Ectodermal cell (in vitro differentiated cells): ENCODE results near the gene HSF5.

Source experiments
- H3K27ac ChIP-seq: 2 replicates; pipeline ENCODE4 v1.7.0; 2013; ENCODE audit warnings: mild to moderate bottlenecking, low read depth, low read length; ENCODE audit not compliant: insufficient read depth, poor library complexity, severe bottlenecking
- H3K27me3 ChIP-seq: 2 replicates; pipeline ENCODE4 v1.7.0; 2013; ENCODE audit warnings: mild to moderate bottlenecking, low read length; ENCODE audit not compliant: insufficient read depth, control insufficient read depth, poor library complexity, severe bottlenecking
- H3K36me3 ChIP-seq: one replicate; pipeline ENCODE4 v1.7.0; 2013; ENCODE audit warnings: low read length; ENCODE audit not compliant: control insufficient read depth, insufficient read depth
- H3K4me1 ChIP-seq: one replicate; pipeline ENCODE4 v1.7.0; 2013; ENCODE audit warnings: low read length; ENCODE audit not compliant: control insufficient read depth, insufficient read depth
- H3K4me3 ChIP-seq: 2 replicates; pipeline ENCODE4 v1.7.0; 2013; ENCODE audit warnings: low read depth, low read length, control low read depth; ENCODE audit not compliant: insufficient read depth
- H3K9me3 ChIP-seq: 2 replicates; pipeline ENCODE4 v1.7.0; 2013; ENCODE audit warnings: mild to moderate bottlenecking, low read length, moderate library complexity; ENCODE audit not compliant: control insufficient read depth
- WGBS, 2 experiments: methylation state at CpG; one replicate each; pipeline ENCODE4 v1.1.7; 2013; ENCODE audit warnings: missing lambda C conversion rate in 2 of 2; 5-methylcytosine and 5-hydroxymethylcytosine counted together

The HSF5 gene

DNA sequence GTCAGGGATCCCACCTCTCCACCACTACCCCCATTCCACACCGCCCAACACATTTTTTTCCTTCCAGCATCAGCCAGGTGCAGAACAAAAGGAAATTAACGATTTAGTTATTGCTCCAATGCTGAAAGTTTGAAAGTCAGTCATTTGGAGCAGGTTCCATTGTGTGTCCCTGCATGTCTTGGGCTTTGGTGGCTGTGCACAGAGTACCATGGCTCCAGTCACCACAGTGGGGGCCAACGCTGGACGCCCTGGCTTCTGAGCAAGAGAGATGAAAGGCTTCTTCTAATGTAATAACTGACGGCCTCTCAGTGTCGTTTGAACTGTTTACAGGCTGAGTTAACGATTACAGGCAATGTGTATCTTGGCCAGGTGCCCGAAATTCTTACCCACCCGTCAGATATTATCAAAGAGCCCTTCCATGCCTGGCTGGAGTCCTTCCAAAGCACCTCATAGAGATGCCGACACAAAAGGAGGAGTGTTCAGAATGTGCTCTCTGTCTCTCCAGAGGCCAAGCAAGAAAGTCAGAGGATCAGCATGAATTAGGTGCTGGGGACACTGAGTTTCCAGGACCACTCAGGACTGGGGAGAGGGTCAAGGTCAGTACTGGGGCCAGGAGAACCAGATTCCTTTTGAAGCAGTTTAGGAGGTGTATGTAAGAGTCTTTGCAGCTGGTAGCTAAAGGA, 96.8 kb downstream of the HSF5 start:
- no peaks in the 10 kb centered on the region for H3K27me3 ChIP-seq
- H3K27ac ChIP-seq: no peak overlapping the region
- peaks cover 13% of the 10 kb centered on the region for H3K4me1 ChIP-seq
- H3K4me3 ChIP-seq: no peak overlapping the region
- 91 to 93% methylated on average over 10 of the region's 10 CpGs for WGBS, 2 experiments
- no peaks in the 10 kb centered on the region for H3K9me3 ChIP-seq
- H3K36me3 ChIP-seq: no peaks in the 10 kb centered on the region

DNA sequence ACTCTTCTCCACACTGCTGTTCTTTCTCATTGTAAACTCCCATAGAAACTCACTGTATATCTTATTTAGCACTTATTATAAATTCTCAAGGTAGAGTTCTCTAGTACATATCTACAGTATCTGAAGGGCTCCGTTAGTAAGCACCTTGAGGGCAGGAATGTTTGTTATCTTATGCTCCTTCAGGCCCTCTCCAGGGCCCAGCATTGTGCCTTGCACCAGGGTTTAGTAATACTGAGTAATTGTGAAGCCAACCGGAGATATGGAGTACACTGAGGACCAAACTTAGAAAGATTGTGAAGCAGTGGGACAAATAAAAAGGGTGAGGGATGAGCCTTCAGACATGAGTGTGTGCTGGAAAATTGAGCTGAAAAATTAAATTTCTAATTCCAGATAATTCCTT, 97.3 kb downstream of the HSF5 start:
- Histone ChIP-seq H3K9me3 (no peaks in the 10 kb centered on the region), H3K36me3 (no peaks in the 10 kb centered on the region), H3K27ac (no peak overlapping the region), H3K4me1 (peaks cover 13% of the 10 kb centered on the region), H3K4me3 (no peak overlapping the region), H3K27me3 (no peaks in the 10 kb centered on the region)
- WGBS, 2 experiments: 97 to 99% methylated on average over 2 of the region's 2 CpGs

DNA sequence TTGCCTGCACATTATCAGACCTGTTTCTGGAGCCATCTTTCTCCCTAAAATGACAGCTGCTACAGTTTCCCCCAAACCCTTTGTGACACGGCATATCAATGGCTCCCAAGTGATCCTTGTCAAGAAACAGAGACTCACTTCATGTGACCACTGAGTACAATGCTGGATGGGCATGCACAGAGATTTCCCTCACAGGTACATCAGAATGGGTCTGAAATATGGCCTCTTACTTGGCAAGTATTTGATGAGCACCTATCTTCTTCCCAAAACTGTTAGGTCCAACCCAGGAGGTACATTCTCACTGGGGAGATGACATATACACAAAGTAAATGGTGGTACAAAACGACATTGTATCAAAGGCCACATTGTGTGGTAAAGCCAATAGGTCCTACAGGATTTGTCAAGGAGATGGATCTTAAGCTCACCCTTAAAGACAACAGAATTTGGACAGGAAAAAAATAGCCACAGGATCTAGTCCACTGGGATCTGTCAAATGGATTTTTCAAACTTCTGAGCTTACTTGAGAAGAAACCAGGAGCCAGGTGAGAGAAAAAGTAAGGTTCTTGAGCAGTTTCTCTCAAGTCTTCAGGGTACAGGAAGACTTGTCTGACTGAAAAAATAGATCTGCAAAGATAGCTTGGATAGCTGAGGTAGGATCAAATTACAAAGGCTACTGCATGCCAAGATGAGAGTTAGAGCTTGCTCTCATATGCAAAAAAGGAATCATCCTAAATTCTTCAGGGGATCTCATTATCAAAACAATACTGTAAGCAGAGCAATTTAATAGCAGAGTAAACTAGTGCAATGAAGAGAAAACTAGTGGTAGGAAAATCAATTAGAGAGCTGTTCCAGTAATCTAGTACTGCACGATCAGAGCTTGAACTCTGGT, 99.7 kb downstream of the HSF5 start:
- Histone ChIP-seq H3K36me3 (no peaks in the 10 kb centered on the region), H3K27me3 (no peaks in the 10 kb centered on the region)
- 64 to 65% methylated on average over 3 of the region's 3 CpGs for WGBS, 2 experiments

DNA sequence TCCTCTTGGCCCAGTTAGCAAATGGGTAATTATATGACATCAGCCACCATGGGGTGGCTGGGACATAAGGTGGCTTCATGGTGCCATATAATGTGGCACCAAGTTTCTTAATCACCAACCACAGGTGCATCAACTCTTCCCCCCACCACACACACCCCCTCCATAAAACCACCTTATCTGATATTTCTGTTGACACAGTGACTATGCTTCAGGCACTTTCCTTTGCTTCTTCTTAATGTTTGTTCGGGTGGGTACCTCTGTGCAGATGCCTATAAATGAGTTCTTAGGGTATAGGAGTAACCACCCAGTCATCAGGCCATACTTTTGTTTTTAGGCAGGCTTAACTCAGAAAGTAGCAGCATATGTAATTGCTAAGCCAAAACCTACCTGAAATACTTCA, 100.4 kb downstream of the HSF5 start:
- WGBS, 2 experiments: 93 to 100% methylated on average over 1 of the region's 1 CpG
- H3K27me3 ChIP-seq: no peaks in the 10 kb centered on the region
- H3K27ac ChIP-seq: no peak overlapping the region
- H3K9me3 ChIP-seq: no peaks in the 10 kb centered on the region
- H3K36me3 ChIP-seq: no peaks in the 10 kb centered on the region
- H3K4me3 ChIP-seq: no peak overlapping the region
- peaks cover 17% of the 10 kb centered on the region for H3K4me1 ChIP-seq

More for the DNA sequence above, 99.7 kb downstream of the HSF5 start:
- no peak overlapping the region for H3K4me3 ChIP-seq
- H3K27ac ChIP-seq: no peak overlapping the region
- no peaks in the 10 kb centered on the region for H3K9me3 ChIP-seq
- peaks cover 17% of the 10 kb centered on the region for H3K4me1 ChIP-seq

DNA sequence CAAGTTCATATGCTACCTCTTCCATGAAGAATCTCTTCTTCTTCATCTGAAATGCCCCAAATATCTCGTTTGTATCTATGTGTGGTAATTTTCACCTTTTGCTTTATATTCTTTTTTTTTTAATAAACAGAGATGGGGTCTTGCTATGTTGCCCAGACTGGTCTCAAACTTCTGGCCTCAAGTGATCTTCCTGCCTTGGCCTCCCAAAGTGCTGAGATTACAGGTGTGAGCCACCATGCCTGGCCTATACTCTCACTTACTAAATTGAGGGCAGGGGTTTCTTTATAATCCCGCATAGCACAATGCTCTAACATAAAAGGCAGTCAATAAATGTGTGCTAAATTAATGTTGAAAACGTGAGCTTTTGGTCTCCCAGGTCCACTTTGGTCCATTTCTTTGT, 101.5 kb downstream of the HSF5 start:
- 83 to 95% methylated on average over 2 of the region's 3 CpGs for WGBS, 2 experiments
- H3K9me3 ChIP-seq: no peaks in the 10 kb centered on the region
- no peak overlapping the region for H3K27ac ChIP-seq
- H3K27me3 ChIP-seq: no peaks in the 10 kb centered on the region
- H3K4me3 ChIP-seq: no peak overlapping the region
- H3K4me1 ChIP-seq: peaks cover 17% of the 10 kb centered on the region
- no peaks in the 10 kb centered on the region for H3K36me3 ChIP-seq

DNA sequence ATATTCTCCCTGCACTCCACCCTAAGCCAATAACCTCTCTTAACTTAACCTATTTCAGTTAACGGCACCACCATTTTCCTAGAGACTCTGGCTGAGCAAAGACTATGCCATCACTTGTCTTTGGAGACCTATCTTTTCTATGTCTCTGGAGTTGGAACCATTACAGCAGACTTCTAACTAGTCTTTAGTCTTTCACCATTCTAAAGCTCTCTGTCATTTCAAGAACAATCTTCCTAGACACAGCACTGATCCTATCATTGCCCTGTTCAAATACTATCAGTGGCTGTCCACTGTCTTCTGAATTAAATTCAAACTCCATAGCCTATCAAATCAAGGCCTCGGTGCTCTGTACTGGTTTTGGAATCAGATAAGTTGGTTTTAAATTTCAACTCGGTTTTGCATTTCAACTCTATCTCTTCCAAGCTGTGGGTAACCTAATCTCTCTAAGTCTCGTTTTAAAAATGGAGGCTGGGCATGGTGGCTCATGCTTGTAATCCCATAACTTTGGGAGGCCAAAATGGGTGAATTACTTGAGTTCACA, 102.8 kb downstream of the HSF5 start:
- Histone ChIP-seq H3K36me3 (no peaks in the 10 kb centered on the region), H3K4me1 (peaks cover 24% of the 10 kb centered on the region), H3K27ac (no peak overlapping the region), H3K4me3 (no peak overlapping the region), H3K9me3 (no peaks in the 10 kb centered on the region), H3K27me3 (no peaks in the 10 kb centered on the region)
- 92 to 97% methylated on average over 4 of the region's 4 CpGs for WGBS, 2 experiments

DNA sequence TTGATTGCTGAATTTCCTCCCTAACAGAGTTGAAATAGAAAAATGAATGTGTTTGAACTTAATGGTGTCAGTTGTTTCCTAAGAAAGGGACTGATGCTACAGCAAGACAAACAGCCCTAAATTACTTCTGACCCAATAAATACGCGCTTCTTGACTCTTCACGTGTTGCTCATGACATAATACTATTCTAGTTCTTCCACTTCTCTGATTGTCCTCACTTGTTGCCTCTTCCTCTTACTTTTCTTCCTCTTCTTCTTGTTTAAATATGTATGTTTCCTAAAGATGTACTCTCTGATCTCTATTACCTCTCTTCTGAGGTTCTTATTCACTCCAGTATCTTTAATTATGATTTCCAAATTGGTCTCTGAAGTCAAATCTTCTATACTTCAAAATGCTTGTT, 103.3 kb downstream of the HSF5 start:
- Histone ChIP-seq H3K36me3 (no peaks in the 10 kb centered on the region), H3K4me1 (peaks cover 24% of the 10 kb centered on the region)

DNA sequence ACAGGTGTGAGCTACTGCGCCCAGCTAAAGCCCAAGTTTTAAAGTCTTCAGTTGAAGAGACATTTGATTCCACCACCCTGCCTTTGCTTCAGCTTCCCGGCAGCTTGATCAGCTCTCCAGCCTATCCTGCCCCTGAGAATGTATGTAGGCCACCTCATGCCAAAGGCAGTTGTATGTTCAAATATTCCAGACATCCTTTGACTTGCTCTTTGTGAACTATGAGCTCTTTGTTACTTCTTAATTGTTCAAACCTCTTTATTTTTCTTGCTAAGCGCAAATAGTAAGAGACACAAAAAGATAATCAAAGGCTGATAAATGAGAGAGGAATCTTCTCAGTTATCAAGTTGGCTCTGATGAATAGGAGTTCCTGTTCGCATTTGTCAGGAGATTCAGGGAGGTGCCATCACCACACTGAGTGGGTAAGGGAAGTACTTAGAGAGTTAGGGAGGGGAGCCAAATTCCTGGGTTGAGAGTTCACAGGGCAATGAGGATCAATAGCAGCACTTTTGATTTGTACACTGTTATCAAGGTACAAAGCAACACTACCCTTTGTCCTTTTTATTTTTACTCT, 104.2 kb downstream of the HSF5 start:
- no peaks in the 10 kb centered on the region for H3K36me3 ChIP-seq
- no peak overlapping the region for H3K4me3 ChIP-seq
- H3K9me3 ChIP-seq: no peaks in the 10 kb centered on the region
- 89% methylated on average over 4 of the region's 4 CpGs for WGBS, 2 experiments
- no peak overlapping the region for H3K27ac ChIP-seq
- H3K27me3 ChIP-seq: no peaks in the 10 kb centered on the region
- H3K4me1 ChIP-seq: peaks cover 18% of the 10 kb centered on the region

More for the DNA sequence above, 103.3 kb downstream of the HSF5 start:
- 90 to 91% methylated on average over 3 of the region's 3 CpGs for WGBS, 2 experiments
- no peaks in the 10 kb centered on the region for H3K9me3 ChIP-seq
- no peak overlapping the region for H3K4me3 ChIP-seq
- no peaks in the 10 kb centered on the region for H3K27me3 ChIP-seq
- no peak overlapping the region for H3K27ac ChIP-seq

DNA sequence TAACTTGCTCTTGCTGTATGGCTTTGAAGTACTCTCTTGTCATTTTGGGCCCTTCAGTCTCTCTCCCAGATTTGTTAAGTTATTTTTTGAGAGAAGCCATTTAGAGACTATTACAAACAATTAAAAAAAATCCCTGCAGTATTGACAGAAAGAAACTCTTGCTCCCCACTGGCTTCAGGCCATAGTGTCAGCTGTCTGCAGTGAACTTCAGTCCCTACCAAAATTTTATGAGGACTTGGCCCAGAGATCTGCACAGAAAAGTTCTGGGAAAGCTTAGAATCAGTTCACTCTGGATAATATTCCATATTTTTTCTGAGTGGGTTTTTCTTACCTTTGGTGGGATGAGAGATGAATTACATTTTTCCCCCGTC, 105.4 kb downstream of the HSF5 start:
- no peaks in the 10 kb centered on the region for H3K9me3 ChIP-seq
- no peak overlapping the region for H3K4me3 ChIP-seq
- WGBS, 2 experiments: 94 to 100% methylated on average over 1 of the region's 1 CpG
- H3K36me3 ChIP-seq: no peaks in the 10 kb centered on the region
- no peak overlapping the region for H3K27ac ChIP-seq
- peaks cover 14% of the 10 kb centered on the region for H3K4me1 ChIP-seq
- no peaks in the 10 kb centered on the region for H3K27me3 ChIP-seq
